NCI-H1694 treated with DMSO at 0.1 percent for 48 hours (cell line): ENCODE measurements around the gene DIAPH1.
A peak's percentile ranks its signal among the peaks of the same experiment; 100 is the strongest.

Source experiments
- DNase-seq: peaks from one replicate; lab custom pipeline; 2025; lab: John Stamatoyannopoulos, UW

Gene DIAPH1

GRCh38 chr5:141483902-141484301 is 134.9 kb downstream of the DIAPH1 start:
- DNase-seq: no peak

DNA sequence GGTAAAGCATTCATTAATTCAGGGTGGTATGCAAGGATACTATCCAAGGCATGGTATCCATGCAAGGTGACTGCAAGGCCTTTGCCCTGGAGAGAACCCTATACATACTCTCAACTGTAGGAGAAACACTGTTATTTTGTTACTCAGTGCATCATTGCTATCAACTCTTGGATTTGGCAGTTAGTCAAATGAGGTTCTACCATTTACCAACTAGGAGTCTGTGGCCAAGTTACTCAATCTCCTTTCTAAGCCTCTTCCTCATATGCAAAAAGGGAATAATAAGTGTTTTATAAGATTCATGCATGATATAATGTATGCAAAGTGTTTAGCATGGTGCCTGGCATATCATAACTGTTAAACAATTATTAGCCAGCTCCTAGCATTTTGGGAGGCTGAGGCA is 139.0 kb downstream of the DIAPH1 start:
- DNase-seq: no peak

- no peak for DNase-seq
Observed at GRCh38 chr5:141478321-141478945, 140.4 kb downstream of the DIAPH1 start.

DNA sequence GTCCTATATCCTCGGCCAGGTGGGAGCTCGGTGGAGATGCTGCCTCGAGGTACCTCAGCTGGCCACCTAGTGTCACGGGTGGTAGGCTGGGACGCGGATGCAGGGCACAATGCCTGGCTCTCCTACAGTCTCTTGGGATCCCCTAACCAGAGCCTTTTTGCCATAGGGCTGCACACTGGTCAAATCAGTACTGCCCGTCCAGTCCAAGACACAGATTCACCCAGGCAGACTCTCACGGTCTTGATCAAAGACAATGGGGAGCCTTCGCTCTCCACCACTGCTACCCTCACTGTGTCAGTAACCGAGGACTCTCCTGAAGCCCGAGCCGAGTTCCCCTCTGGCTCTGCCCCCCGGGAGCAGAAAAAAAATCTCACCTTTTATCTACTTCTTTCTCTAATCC is 141.0 kb downstream of the DIAPH1 start:
- DNase-seq: no peak

- DNase-seq: no peak
Observed at GRCh38 chr5:141477044-141477575, 141.7 kb downstream of the DIAPH1 start.

GRCh38 chr5:141476132-141476911 is 142.5 kb downstream of the DIAPH1 start:
- DNase-seq: no peak

GRCh38 chr5:141475625-141476131 is 143.1 kb downstream of the DIAPH1 start, which contains the start of gene PCDHGC3:
PCDHGC3 (plus strand) TSS chr5:141475966; CDS start chr5:141476117, 151 bp downstream.
- DNase-seq: peak; percentile 84

GRCh38 chr5:141465351-141465750 is 153.4 kb downstream of the DIAPH1 start:
- no peak for DNase-seq
